ENCODE results near the gene YJEFN3.

YJEFN3 gene, protein sequence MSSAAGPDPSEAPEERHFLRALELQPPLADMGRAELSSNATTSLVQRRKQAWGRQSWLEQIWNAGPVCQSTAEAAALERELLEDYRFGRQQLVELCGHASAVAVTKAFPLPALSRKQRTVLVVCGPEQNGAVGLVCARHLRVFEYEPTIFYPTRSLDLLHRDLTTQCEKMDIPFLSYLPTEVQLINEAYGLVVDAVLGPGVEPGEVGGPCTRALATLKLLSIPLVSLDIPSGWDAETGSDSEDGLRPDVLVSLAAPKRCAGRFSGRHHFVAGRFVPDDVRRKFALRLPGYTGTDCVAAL

DNA sequence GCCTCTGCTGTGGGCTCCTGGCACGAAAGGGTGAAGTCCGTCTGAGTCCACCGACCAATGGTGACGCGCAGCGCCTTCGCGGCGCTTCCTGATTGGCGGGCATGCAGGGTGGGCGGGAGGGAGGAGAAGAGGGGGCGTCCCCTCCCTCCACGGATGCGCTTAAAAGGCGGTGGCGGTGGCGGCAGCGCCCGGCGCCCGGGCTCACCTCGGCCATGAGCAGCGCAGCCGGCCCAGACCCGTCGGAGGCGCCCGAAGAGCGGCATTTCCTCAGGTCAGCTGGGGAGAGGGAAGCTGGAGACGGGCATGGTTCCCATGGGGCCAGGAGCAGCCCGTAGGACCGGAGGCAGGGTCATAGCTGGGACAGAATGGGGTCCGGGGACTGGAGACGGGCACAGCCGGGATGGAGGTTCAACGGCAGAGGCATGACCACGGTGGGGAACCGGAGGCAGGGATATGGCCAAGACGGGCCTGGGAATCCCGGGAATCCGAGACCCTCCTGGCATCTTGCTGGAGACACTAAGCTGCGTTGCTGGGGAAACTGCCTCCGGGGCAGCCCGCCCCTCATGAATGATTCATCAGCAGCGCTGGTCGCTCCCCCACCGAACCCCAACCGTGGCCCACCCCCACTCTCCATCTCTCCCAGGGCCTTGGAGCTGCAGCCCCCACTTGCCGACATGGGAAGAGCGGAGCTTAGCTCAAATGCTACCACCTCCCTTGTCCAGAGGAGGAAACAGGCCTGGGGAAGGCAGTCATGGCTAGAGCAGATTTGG, at the start of gene YJEFN3:
TSS of gene YJEFN3 (plus strand) at position 191 of the 770 bp plus-strand sequence. CDS start at position 213, 22 bp downstream.
- in situ Hi-C loops (cut with MboI; ENCODE audit: low sequenced_read_pairs): loop anchor here (25.0 kb wide), 1 partner anchor 758 kb away; no protein-coding TSS in a partner anchor

DNA sequence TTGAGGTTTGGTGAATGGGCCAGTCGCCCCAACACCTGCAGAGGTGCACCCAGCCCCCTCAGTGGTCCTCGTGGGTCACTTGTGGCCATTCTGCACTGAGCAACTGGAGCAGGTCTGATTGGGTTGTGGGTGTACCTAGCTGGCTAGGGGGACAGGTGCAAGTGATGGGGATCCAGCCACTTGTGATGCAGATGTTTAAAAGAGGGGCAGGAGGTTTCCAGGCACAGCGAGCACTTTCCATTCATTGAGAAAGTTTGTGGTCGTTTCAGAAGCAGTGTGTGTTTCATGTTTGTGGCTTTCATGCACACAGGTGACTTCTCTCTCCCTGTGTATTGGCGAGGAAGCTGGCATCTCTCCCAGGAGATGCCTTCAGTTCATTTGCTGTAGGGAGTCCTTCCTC, 48.0 kb upstream of the YJEFN3 start:
- in situ Hi-C loops (cut with MboI; ENCODE audit: low sequenced_read_pairs): loop anchor here (25.0 kb wide), 1 partner anchor 318 kb away; the partner anchor contains the start of gene MEF2B

DNA sequence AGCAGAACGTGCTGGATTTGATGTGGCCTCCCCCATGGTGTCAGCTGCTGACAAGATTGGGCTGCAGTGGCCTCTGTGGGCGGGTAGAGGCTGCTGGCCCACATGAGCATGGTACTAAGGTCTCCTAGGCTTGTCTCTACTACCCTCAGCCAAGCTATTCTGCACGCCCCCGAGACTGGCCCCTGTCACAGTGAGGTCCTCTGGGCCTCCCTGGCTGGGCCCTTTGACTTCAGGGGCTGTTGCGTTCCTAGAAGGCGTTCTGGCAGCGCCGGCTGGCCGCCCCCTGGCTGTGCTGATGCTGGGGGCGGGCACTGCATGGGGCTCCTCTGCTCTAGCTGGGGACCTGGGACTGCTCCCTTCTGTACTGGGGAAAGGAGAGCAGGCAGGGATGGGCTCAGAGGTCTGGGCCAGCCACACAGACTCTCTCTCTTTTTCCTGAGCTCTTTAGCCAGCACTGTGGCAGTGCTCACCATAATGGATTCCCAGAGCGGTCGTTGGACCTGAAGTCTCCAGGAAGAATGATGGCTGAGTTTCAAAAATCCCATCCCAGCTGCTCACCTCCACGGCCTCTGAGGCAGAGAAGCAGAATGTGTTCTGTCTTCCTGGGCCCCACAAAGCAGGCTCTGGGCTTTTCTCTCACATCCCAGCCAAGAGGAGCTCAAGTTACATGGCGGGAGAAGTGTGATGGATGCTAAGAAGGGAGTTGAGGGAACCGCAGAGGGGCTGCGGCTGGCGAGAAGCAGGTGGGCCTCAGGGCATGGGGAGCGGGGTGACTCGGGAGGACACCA, 45.7 kb upstream of the YJEFN3 start:
- in situ Hi-C loops (cut with MboI; ENCODE audit: low sequenced_read_pairs): loop anchor here (25.0 kb wide), 1 partner anchor 321 kb away; the partner anchor contains the start of gene MEF2B

DNA sequence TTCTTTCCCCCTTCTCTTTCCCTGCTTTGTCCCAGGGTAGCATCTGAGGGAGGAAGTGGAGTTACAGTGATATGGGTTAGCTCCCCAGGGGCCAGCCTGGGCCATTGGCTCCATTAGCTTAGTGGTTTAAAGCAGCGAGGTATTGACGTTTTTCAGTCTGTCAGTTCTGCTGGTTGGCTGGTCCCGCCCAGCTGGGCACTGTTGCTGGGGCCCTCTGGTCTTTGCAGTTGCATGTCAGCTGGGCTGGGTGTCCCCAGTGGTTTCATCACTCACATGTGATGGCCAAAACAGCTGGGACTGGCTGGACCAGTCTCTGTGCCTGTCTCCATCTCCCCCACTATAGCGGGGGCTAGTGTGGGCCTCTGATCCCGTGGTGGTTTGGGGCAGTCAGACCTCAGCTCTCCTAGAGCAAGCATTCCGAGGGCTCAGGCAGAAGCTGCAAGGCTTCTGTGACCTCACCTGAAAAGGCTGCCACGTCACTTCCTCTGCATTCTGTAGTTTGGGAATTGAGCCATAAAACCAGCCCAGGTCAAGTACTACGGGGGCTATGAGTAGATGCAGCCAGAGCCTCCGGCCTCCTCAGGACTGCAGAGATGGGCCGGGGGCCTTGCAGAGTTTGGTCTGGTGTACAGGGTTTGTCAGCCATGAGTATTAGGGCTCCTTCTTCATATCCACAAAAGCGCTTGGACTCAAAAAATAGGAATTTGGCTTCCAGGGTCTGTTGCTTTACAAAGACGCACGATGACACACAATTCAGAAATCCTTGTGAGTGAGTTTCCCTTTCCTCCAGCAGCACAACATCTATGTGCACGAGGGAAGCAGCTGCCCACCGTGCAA, 43.3 kb upstream of the YJEFN3 start:
- in situ Hi-C loops (cut with MboI; ENCODE audit: low sequenced_read_pairs): loop anchor here (25.0 kb wide), 1 partner anchor 323 kb away; the partner anchor contains the start of gene MEF2B

DNA sequence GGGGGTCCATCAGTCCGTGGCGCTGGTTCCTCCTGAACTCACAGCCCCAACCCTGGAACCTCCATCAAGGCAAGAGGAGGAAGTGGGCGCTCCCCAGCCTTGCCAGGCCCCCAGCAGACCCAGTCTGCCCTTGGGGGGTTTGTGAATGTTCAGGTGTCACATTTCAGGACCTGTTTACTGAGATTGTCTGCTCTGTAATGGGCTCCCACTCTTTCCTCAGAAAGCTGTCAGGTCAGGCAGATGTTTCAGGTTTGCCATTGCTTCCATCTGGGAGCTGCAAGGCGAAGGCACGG, 42.8 kb upstream of the YJEFN3 start:
- in situ Hi-C loops (cut with MboI; ENCODE audit: low sequenced_read_pairs): loop anchor here (25.0 kb wide), 1 partner anchor 324 kb away; the partner anchor contains the start of gene MEF2B

DNA sequence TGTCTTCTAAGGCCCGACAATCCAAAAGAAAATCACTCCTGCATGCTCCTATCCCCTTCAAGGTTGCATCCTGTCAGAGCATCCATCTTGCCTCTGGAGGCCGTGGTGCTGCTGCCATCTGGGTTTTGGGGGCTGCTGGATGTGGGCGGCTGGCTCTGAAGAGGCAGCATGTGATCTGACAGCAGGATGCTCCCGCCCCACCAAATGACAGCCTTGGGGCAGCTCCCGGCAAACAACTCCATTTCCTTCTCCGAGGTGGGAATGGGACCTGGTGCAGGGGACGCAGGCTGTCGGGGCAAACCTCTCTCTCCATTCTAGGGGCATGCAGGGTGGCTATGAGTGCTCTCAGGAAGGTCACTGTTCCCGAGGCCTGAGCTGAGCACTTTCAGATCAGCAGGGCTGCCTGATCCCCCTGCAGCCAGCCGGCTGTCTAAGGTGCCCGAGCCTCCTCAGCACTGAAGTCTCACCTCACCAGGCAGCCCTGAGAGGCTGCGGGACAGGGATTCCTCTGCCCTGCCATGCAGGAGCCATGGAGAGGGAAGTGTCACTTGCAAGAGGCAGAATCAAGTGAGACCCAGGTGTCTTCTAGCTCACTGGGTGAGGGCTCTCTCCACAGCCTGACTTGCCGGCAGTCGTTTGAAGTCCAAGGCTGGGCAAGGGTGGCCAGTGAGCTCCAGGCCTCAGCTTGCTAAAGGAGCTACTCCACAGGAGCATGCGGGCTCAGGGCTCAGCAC, 42.2 kb upstream of the YJEFN3 start:
- in situ Hi-C loops (cut with MboI; ENCODE audit: low sequenced_read_pairs): loop anchor here (25.0 kb wide), 1 partner anchor 324 kb away; the partner anchor contains the start of gene MEF2B

DNA sequence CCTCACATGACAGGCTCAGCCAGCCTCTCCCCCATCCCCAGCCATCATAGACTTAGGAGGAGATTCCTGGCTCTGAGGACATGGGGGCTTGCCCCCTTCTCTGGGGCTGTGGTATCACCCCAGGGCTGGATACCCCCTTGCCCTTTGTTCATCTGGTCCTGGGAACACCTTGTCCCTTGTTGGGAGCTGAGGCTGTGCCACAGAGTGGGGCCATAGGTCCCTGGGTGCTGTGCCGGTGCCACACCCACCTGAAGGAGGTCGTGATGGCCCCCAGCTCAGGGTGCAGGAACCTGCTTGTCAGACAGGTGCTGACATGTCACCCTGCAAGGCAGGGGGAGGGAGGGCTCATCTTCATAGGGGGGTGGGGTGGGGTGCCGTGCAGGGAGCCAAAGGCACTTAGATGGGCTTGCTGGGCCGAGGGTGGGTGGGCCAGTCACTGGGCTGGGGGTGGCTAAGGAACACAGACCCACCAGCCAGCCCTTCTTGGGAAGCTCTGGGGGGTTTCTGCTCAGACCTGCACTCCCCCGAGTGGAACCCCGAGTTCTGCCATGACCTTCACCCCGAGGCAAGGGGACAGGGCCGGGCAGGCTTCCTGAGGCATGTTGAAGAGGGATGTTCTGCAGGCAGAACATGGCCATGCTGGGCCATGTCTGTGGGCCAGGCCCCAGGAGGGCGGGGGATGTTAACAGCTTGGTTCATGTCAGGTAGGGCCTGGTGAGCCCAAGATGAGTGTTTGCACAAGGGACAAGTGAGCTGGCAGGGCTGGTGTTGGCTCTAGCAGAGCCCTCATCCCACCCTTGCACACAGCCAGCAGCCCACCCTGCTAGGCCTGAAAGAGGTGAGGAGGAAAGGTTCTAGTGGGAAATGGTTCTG, 41.4 kb upstream of the YJEFN3 start:
- in situ Hi-C loops (cut with MboI; ENCODE audit: low sequenced_read_pairs): loop anchor here (25.0 kb wide), 1 partner anchor 325 kb away; the partner anchor contains the start of gene MEF2B

DNA sequence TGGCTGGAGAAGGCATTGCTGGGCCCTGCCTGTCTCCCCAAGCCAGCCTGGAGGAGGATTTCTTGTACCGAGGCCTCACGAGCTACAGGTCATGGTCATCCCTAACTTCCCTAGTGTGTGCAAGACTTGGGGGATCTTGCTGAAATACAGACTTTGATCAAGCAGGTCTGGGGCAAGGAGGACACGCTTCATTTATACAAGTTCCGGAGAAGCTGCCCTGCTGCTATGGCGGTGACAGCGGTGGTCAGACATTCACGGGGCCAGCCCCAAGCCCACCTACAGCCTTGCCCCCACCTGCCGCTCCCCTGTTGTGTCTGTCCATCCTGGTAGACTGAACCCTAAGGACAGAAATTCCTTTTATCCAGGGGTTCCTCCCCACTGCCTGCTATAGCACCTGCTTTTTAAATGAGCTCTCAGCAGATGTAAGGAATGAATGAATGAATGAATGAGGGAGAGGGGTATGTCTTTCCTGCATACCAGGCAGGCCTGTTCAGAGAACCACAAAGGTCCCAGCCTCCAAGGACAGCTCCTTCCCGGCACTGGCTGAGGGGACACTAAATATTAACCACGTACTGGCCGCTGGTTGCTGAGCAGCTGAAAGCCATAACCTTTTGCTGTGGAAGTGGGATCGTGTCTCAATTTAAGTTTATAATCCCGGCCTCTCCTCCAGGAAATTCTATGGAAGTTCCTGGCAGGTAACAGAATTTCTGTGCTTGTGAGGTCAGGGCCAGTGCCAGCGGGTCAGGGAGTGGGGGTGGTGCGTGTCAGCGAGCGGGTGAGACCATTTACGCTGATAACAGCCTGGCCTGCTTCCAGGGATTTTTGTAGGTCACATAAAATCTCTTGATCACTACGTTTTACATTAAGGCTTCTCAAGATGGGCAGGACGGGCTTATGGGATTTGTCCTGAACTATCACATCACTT, 40.5 kb upstream of the YJEFN3 start:
- in situ Hi-C loops (cut with MboI; ENCODE audit: low sequenced_read_pairs): loop anchor here (25.0 kb wide), 1 partner anchor 326 kb away; the partner anchor contains the start of gene MEF2B

DNA sequence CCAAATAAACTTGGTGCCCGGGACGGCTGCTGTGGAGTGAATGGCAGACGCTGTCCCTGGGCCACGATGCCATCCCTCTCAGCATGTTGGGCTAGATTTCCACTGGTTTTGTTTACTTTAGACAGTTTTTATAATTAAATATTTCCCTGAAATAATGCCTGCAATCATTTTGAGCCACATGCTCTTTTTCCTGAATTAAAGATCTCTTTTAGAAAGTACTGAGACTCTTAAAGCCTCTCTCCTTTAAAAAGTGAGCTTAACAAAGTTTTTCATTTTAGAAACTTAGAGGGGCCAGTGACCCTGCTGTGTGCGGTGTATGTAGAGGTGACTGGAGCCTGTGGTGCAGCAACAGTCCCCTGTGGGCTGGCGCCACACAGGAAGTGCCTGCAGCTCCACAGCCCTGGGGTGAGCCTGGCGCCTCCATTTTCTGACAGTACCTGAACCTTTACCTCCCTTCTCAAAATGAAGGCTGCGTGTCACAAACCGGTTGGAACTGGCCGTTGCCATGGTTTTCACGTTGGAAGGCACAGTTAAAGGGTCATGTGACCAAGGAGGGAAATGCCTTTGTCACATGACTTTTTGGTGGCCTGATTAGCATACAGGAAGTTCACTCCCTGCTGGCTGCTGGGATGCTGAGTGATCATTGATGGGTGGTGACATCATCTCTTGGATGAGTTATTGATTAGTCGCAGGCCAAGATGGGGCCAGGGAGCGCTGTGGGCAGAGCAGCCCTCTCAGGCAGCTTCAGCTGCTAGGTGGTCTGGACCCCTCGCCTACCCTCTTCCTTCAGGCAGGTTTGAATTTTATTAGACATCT, 39.6 kb upstream of the YJEFN3 start:
- in situ Hi-C loops (cut with MboI; ENCODE audit: low sequenced_read_pairs): loop anchor here (25.0 kb wide), 1 partner anchor 327 kb away; the partner anchor contains the start of gene MEF2B

DNA sequence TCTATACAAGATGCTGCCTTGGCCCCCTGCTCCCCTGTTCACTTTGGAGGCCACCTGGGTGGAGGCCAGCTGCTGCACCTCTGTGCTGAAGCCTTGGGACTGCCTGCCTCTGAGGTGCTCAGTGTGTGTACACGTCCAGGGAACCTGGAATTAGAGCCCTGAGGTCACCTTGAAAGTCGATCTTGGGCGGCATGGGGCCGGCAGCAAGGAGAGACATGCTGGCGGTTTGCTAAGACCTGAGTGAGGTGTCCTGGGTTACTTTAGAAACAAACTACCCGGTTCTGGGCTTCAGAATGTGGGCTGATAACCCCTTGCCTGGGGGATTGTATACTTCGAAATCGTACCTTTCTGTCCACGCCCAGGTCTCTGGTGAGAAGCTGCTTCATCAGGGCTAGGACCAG, 38.9 kb upstream of the YJEFN3 start:
- in situ Hi-C loops (cut with MboI; ENCODE audit: low sequenced_read_pairs): loop anchor here (25.0 kb wide), 1 partner anchor 328 kb away; the partner anchor contains the start of gene MEF2B

DNA sequence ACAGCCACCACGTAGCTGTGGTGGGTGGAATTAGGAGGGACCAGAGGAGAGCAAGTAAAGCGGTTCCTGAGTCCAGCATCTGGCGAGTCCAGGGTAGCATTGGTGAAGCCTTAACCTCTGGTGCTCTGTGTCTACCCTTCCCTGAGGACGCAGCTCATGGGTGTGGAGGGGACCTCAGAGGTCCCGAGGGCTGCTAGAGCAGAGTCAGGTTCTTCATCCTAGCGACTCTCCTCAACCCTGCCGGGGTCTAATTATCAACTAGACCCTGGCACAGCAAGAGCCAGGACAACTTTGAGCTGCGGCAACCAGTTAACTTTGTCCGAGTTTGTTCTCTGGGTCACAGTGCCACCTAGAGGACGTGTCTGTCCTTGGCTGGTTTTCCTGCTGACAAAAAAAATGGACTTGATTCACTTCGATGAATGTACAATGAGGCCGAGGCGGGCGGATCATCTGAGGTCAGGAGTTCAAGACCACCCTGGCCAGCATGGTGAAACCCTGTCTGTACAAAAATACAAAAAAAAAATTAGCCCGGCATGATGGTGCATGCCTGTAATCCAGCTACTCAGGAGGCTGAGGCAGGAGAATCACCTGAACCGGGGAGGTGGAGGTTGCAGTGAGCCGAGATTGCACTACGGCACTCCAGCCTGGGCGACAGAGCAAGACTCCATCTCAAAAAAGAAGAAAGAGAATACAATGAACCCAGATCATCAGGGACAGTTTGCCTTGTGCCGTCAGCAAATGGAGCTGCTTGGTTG, 38.3 kb upstream of the YJEFN3 start:
- in situ Hi-C loops (cut with MboI; ENCODE audit: low sequenced_read_pairs): loop anchor here (25.0 kb wide), 1 partner anchor 328 kb away; the partner anchor contains the start of gene MEF2B

DNA sequence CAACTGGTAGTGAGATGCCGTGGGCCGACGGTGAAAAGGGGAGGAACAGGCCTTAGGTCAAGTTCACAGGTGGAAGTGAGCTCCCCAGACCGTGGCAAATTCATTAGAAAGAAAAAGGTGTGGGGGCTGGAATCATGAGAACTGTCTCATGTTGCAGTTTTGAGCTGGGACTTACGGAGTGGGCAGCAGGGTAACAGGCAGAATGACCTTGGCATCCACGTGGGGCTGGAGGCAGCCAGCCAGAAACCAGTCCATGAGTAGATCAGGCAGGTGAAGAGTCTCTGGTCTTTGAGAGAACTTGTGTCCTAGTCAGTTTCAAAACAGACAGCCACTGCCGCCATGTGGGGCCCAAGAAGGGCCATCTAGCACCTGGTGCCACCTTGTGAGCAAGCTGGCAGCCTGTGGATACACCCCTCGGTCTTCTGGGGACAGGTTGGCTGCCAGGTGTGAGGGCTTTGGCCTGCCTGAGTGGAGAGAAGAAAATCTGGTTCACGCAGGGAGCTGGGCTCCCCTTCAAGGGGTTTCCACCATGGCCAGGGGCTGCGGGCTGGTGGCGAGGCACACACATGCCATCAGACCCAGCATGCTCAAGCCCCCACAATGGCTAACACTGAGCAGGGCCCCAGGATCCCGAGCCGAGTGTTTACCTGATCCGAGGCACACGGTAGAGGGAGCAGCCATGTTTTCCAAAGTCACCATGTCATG, 37.2 kb upstream of the YJEFN3 start:
- in situ Hi-C loops (cut with MboI; ENCODE audit: low sequenced_read_pairs): loop anchor here (25.0 kb wide), 1 partner anchor 329 kb away; the partner anchor contains the start of gene MEF2B

DNA sequence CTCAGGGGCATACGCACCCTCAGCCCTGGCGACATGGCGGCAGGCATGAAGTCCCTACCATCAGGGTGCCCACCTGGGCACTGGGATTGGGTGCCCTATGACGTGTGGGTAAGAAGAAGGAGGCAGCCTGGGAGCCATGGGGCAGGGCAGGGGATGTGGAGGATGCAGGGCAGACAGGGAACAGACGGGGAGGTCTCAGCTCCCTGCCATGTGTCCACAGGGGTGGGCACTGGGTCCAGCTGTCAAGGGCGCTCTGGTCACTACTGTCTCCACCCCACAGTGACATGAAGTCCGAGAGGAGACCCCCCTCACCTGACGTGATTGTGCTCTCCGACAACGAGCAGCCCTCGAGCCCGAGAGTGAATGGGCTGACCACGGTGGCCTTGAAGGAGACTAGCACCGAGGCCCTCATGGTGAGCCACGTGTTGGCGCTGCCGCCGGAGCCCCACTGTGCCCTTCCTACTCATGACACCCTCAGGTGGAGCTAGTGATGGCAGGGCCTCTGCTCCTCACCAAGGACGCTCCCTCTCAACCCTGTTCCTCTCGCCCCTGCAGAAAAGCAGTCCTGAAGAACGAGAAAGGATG, 36.6 kb upstream of the YJEFN3 start:
- in situ Hi-C loops (cut with MboI; ENCODE audit: low sequenced_read_pairs): loop anchor here (25.0 kb wide), 1 partner anchor 330 kb away; the partner anchor contains the start of gene MEF2B

DNA sequence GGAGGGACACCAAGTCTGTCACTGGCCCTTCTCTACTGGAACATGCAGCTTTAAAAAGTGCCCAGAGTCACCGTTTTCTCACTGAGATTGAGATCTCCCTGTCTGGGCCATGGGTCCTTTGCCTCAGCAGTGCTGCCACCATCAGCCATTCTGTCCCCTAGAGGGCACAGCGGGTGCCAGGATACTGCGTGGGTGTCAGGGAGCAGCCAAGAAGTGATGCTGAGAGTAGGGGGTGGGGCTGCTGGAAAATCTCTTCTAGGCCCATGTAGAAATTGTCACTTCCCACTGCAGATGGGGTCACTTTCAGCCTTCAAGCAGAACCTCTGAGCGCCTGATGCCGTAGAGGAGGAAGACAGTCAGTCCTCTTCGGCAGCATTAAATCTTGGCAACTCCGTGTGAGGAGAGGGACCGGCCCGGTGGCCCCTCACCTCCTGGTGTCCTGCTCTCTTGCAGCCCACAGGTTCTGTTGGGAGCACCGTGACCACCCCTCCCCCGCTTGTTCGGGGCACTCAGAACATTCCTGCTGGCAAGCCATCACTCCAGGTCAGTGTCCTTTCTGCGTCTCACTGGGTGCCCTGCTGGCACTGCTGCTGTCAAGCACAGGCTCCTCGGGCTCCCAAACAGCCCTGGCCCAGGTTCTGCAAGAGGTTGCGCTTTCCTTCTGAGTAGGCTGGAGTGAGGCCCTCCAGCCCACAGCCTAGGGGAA, 34.7 kb upstream of the YJEFN3 start:
- in situ Hi-C loops (cut with MboI; ENCODE audit: low sequenced_read_pairs): loop anchor here (25.0 kb wide), 1 partner anchor 332 kb away; the partner anchor contains the start of gene MEF2B
